H1 (cell line): ENCODE data around the gene ZXDC. TPM values are rescaled to one million over a fixed set of nuclear protein-coding genes. Genes with fewer than 3 reads are reported as not detected.

Experiments
- ASH2L ChIP-seq: fragments of 200-600, 300-600 bp; sonication (generic); IDR thresholded peaks from one replicate; pipeline ENCODE4 v1.7.1; 2017; ENCODE audit warnings: low read length
- CHD1 ChIP-seq: IDR thresholded peaks from 2 replicates; pipeline ENCODE4 v1.6.1; 2012; ENCODE audit warnings: low read depth, low read length, improper control_type of control experiment
- FOSL1 ChIP-seq: IDR thresholded peaks from 2 replicates; pipeline ENCODE4 v1.6.1; 2011; ENCODE audit warnings: mild to moderate bottlenecking, low read depth, low read length, moderate library complexity; ENCODE audit not compliant: insufficient read depth
- GABPA ChIP-seq: IDR thresholded peaks from 2 replicates; pipeline ENCODE4 v1.6.1; 2011; ENCODE audit warnings: mild to moderate bottlenecking, low read length, moderate library complexity, borderline replicate concordance; ENCODE audit not compliant: insufficient read depth
- JUN ChIP-seq: IDR thresholded peaks from 2 replicates; pipeline ENCODE4 v1.6.1; 2011; ENCODE audit warnings: low read depth, mild to moderate bottlenecking, improper control_type of control experiment, low read length
- MAX ChIP-seq: IDR thresholded peaks from 2 replicates; pipeline ENCODE4 v1.6.1; 2012; ENCODE audit warnings: inconsistent platforms
- TCF12 ChIP-seq: IDR thresholded peaks from 2 replicates; pipeline ENCODE4 v1.6.1; 2011; ENCODE audit warnings: low read depth, mild to moderate bottlenecking, low read length
- TEAD4 ChIP-seq: IDR thresholded peaks from 2 replicates; pipeline ENCODE4 v1.6.1; 2012; ENCODE audit warnings: low read depth, low read length, inconsistent platforms, mixed read lengths
- polyA plus RNA-seq, 7 experiments: library from polyadenylated mRNA; depleted of rRNA in 3 of 7; stranded (reverse) in 5 of 7; unstranded in 2 of 7; fragments of >200 nt in 5 of 7; fragments of 200-250 nt in 2 of 7; gene quantifications; 1 replicate in 5 of 7; 2 replicates in 1 of 7; 4 replicates in 1 of 7; pipeline versions ENCODE4 v1.2.1 to v1.2.3, GENCODE V29; 2011 to 2013; ENCODE audit warnings: missing spikeins in 2 of 7, mixed read lengths in 2 of 7
- total RNA-seq: library from RNA; stranded (reverse); fragmentation: NEBNext Ultra II Directional; extraction: Animal tissue kit (Norgen Biotek cat#: 25700); gene quantifications from 2 replicates; pipeline ENCODE4 v1.2.1, GENCODE V29; 2021

ZXDC gene
- total and polyA plus RNA-seq, 2 of the 8 experiments (the other 6 are each of a cell fraction or from before 2014, with no cell fraction given): 12.7 to 24.3 TPM

- TF ChIP-seq TEAD4 (no peak), JUN (no peak), MAX (no peak), CHD1 (no peak), GABPA (no peak), FOSL1 (no peak), TCF12 (no peak), ASH2L (no peak)
- TF ChIP-seq, all 59 proteins: peak for 0
Measured at GRCh38 chr3:126395846-126396513, 79.7 kb downstream of the ZXDC start (continued).
